ENCODE data around the gene SDR42E2.

DNA sequence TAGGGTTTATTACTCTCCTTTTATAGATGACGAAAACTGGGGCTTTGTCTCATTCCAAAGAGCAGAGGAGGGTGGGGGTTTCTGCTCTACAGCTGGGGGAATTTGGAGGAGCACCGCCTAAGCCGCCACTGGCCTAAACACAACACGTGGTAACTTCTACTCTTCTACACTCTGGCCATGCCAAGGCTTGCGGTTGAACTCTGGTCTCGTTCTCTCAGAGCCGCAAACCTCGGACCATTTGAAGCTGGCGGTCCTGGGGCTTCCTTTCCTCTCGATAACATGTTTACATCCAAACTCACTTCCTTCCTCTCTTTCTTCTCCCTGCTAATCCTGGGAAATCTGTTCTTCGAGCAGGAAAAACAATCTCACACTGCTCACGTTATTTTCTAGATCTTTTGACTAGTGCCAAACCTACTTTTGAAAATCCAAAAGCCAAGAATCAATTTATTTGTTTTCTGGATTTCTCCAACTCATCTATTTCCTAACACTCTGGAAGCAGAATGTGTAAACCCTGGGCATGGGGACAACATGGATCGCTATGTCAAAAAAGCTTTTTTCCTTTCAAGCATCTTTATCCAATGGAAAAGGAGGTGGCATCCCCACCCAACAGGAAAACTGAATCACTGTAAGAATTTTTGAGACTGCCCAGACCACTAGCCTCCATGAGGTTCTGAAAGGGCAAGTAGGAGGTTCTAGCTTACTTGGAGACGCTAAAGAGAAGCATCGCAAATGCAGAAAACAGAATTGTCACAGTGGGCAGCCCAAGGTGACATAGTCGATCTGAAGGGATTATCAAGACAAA is 30.2 kb downstream of the SDR42E2 start:
- TF ChIP-seq, protein P1, sequence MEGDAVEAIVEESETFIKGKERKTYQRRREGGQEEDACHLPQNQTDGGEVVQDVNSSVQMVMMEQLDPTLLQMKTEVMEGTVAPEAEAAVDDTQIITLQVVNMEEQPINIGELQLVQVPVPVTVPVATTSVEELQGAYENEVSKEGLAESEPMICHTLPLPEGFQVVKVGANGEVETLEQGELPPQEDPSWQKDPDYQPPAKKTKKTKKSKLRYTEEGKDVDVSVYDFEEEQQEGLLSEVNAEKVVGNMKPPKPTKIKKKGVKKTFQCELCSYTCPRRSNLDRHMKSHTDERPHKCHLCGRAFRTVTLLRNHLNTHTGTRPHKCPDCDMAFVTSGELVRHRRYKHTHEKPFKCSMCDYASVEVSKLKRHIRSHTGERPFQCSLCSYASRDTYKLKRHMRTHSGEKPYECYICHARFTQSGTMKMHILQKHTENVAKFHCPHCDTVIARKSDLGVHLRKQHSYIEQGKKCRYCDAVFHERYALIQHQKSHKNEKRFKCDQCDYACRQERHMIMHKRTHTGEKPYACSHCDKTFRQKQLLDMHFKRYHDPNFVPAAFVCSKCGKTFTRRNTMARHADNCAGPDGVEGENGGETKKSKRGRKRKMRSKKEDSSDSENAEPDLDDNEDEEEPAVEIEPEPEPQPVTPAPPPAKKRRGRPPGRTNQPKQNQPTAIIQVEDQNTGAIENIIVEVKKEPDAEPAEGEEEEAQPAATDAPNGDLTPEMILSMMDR (IDR thresholded peaks at IDR 0.05), result no peak
- TF ChIP-seq MXI1 (IDR thresholded peaks at IDR 0.05; ENCODE audit: low read depth, low read length), result no peak

Measured in SK-N-SH (cell line).